Ascending aorta (tissue), 2 donors: Measurements from ENCODE around the gene NCK2. TPM values are rescaled to one million over a fixed set of nuclear protein-coding genes. Genes with fewer than 3 reads are reported as not detected.

Experiments
- DNase-seq, 2 donors: peaks; one replicate each; pipeline ENCODE4 v3.0.0-alpha.2; 2019; ENCODE audit warnings: low spot score in 2 of 2
- H3K27ac ChIP-seq, 2 donors: fragments of 200-600 bp; sonication (generic); one replicate each; pipeline ENCODE4 v1.5.1; 2016 to 2017; ENCODE audit warnings: mild to moderate bottlenecking in 1 of 2
- H3K27me3 ChIP-seq: fragments of 200-600 bp; sonication (generic); one replicate; pipeline ENCODE4 v1.5.1; 2017
- H3K36me3 ChIP-seq, 2 donors: fragments of 200-600 bp; sonication (generic); one replicate each; pipeline ENCODE4 v1.5.1; 2016
- H3K4me1 ChIP-seq, 2 donors: fragments of 200-600 bp; sonication (generic); one replicate each; pipeline ENCODE4 v1.5.1; 2016 to 2017; ENCODE audit warnings: mild to moderate bottlenecking in 1 of 2
- H3K4me3 ChIP-seq, 2 donors: fragments of 200-600 bp; sonication (generic); one replicate each; pipeline ENCODE4 v1.5.1; 2016 to 2017; ENCODE audit warnings: mild to moderate bottlenecking in 1 of 2
- H3K9me3 ChIP-seq, 2 donors: fragments of 200-600 bp; sonication (generic); one replicate each; pipeline ENCODE4 v1.5.1; 2016
- CTCF ChIP-seq, 3 experiments: fragments of 200-600 bp in 2 of 3; fragments of 450-650 bp in 1 of 3; sonication (generic) in 2 of 3; IDR thresholded peaks; one replicate each; pipeline ENCODE4 v1.5.1; 2016 to 2019; ENCODE audit warnings: antibody characterized with exemption in 3 of 3, mild to moderate bottlenecking in 1 of 3, moderate library complexity in 1 of 3
- intact Hi-C: fragments of 100-400 bp; cut with DNase I; formaldehyde crosslinking; loops from one replicate; pipeline ENCODE4 v1.15.1; 2023
- total RNA-seq: library from RNA; depleted of rRNA; stranded (reverse); fragments of >200 nt; gene quantifications from one replicate; pipeline ENCODE4 v1.1.0, GENCODE V29; 2016

Gene NCK2
- total RNA-seq, 1 donor from 2014 or later: 57.6 TPM

GRCh38 chr2:105903051-105903674 is 158.5 kb downstream of the NCK2 start:
- intact Hi-C loops: no loop called here
- no peaks in the 10 kb centered on the region for H3K27me3 ChIP-seq
- H3K36me3 ChIP-seq: no peaks in the 10 kb centered on the region
- peaks cover 0 to 2% of the 10 kb centered on the region in 2 donors for H3K9me3 ChIP-seq
- H3K27ac ChIP-seq: no peak overlapping the region
- H3K4me3 ChIP-seq: no peak overlapping the region
- peaks cover 0 to 6% of the 10 kb centered on the region in 2 donors for H3K4me1 ChIP-seq
- DNase-seq: no peak
- TF ChIP-seq CTCF (IDR thresholded peaks at IDR 0.05): no peak

GRCh38 chr2:105904938-105905337 is 160.2 kb downstream of the NCK2 start:
- intact Hi-C loops: no loop called here

GRCh38 chr2:105906481-105906880 is 161.8 kb downstream of the NCK2 start:
- H3K4me1 ChIP-seq: peaks cover 0 to 9% of the 10 kb centered on the region in 2 donors
- TF ChIP-seq CTCF (IDR thresholded peaks at IDR 0.05): no peak
- no peaks in the 10 kb centered on the region for H3K27me3 ChIP-seq
- no peak overlapping the region for H3K27ac ChIP-seq
- no peak overlapping the region for H3K4me3 ChIP-seq
- H3K9me3 ChIP-seq: no peaks in the 10 kb centered on the region
- intact Hi-C loops: no loop called here
- DNase-seq: no peak
- H3K36me3 ChIP-seq: no peaks in the 10 kb centered on the region

More at GRCh38 chr2:105904938-105905337, 160.2 kb downstream of the NCK2 start:
- Histone ChIP-seq H3K36me3 (no peaks in the 10 kb centered on the region), H3K4me1 (peaks cover 0 to 9% of the 10 kb centered on the region in 2 donors), H3K27ac (no peak overlapping the region), H3K9me3 (no peaks in the 10 kb centered on the region), H3K27me3 (no peaks in the 10 kb centered on the region), H3K4me3 (no peak overlapping the region)
- DNase-seq: no peak
- TF ChIP-seq CTCF (IDR thresholded peaks at IDR 0.05): no peak

GRCh38 chr2:105907184-105907583 is 162.5 kb downstream of the NCK2 start:
- Histone ChIP-seq H3K27ac (no peak overlapping the region), H3K36me3 (no peaks in the 10 kb centered on the region), H3K9me3 (no peaks in the 10 kb centered on the region), H3K4me1 (peaks cover 0 to 9% of the 10 kb centered on the region in 2 donors), H3K4me3 (no peak overlapping the region), H3K27me3 (no peaks in the 10 kb centered on the region)
- TF ChIP-seq CTCF (IDR thresholded peaks at IDR 0.05): no peak
- intact Hi-C loops: no loop called here
- no peak for DNase-seq

GRCh38 chr2:105909215-105909614 is 164.5 kb downstream of the NCK2 start:
- intact Hi-C loops: no loop called here
- peaks cover 0 to 9% of the 10 kb centered on the region in 2 donors for H3K4me1 ChIP-seq
- no peaks in the 10 kb centered on the region for H3K27me3 ChIP-seq
- no peak for TF ChIP-seq CTCF (IDR thresholded peaks at IDR 0.05)
- DNase-seq: no peak
- no peaks in the 10 kb centered on the region for H3K9me3 ChIP-seq
- H3K27ac ChIP-seq: no peak overlapping the region
- H3K36me3 ChIP-seq: no peaks in the 10 kb centered on the region
- no peak overlapping the region for H3K4me3 ChIP-seq
